Common myeloid progenitor, CD34-positive (primary cell): ENCODE results near the gene SHTN1. TPM values are rescaled to one million over a fixed set of nuclear protein-coding genes. Genes with fewer than 3 reads are reported as not detected.

Experiments
- CTCF ChIA-PET: fragments of 350-600 bp; sonication (Branson Sonifier 250); formaldehyde crosslinking; loops from one replicate; lab custom pipeline; 2021; ENCODE audit warnings: antibody characterized with exemption; lab: Charles Lee
- POLR2A ChIA-PET: fragments of 350-600 bp; sonication (Branson Sonifier 250); formaldehyde crosslinking; loops from one replicate; lab custom pipeline; 2021; ENCODE audit warnings: antibody characterized with exemption; lab: Charles Lee
- DNase-seq, 3 donors: peaks; one replicate each; pipeline versions ENCODE4 v3.0.0 to v3.0.0-alpha.2; 2013
- H3K27ac ChIP-seq, 2 experiments: 1 replicate in 1 of 2; 2 replicates in 1 of 2; pipeline ENCODE4 v1.7.0; 2013; ENCODE audit warnings: inconsistent platforms in 2 of 2, low read length in 2 of 2, mild to moderate bottlenecking in 2 of 2, low read depth in 1 of 2, moderate library complexity in 1 of 2; ENCODE audit not compliant: severe bottlenecking in 2 of 2, insufficient read depth in 1 of 2, poor library complexity in 1 of 2
- H3K27me3 ChIP-seq, 5 experiments: replicated peaks in 2 of 5; 1 replicate in 3 of 5; 2 replicates in 2 of 5; pipeline versions ENCODE4 v1.6.1 to v1.7.0; 2013; ENCODE audit warnings: low read length in 4 of 5, mild to moderate bottlenecking in 2 of 5, moderate library complexity in 2 of 5, inconsistent platforms in 1 of 5; ENCODE audit not compliant: insufficient read depth in 5 of 5, control insufficient read depth in 4 of 5
- H3K36me3 ChIP-seq, 4 experiments: 1 replicate in 2 of 4; 2 replicates in 2 of 4; pipeline versions ENCODE4 v1.6.1 to v1.7.0; 2013; ENCODE audit warnings: low read length in 3 of 4, control low read depth in 1 of 4, mild to moderate bottlenecking in 1 of 4; ENCODE audit not compliant: control insufficient read depth in 4 of 4, insufficient read depth in 4 of 4
- H3K4me1 ChIP-seq, 4 experiments: 1 replicate in 3 of 4; 2 replicates in 1 of 4; pipeline versions ENCODE4 v1.6.1 to v1.7.1; 2013; ENCODE audit warnings: low read length in 3 of 4, mild to moderate bottlenecking in 3 of 4, control low read depth in 1 of 4, inconsistent platforms in 1 of 4, moderate library complexity in 1 of 4; ENCODE audit not compliant: control insufficient read depth in 4 of 4, insufficient read depth in 4 of 4; ENCODE audit errors: control extremely low read depth in 1 of 4
- H3K4me3 ChIP-seq, 7 experiments: 1 replicate in 4 of 7; 2 replicates in 3 of 7; pipeline versions ENCODE4 v1.5.1 to v1.7.0; 2013; ENCODE audit warnings: mild to moderate bottlenecking in 7 of 7, low read length in 6 of 7, moderate library complexity in 6 of 7, inconsistent platforms in 2 of 7, low read depth in 2 of 7, control low read depth in 1 of 7; ENCODE audit not compliant: insufficient read depth in 4 of 7, control insufficient read depth in 1 of 7; ENCODE audit errors: extremely low read depth in 1 of 7
- H3K9me3 ChIP-seq, 5 experiments: 1 replicate in 4 of 5; 2 replicates in 1 of 5; pipeline versions ENCODE4 v1.6.1 to v1.7.1; 2013; ENCODE audit warnings: low read length in 4 of 5, mild to moderate bottlenecking in 2 of 5, inconsistent platforms in 1 of 5, low read depth in 1 of 5, moderate library complexity in 1 of 5; ENCODE audit not compliant: control insufficient read depth in 4 of 5, insufficient read depth in 2 of 5; ENCODE audit errors: control extremely low read depth in 1 of 5
- WGBS: methylation state at CpG from one replicate; pipeline ENCODE4 v1.1.5; 2013; ENCODE audit not compliant: insufficient coverage; 5-methylcytosine and 5-hydroxymethylcytosine counted together
- polyA plus RNA-seq: library from polyadenylated mRNA; unstranded; fragments of 120-200 nt; gene quantifications from one replicate; pipeline ENCODE4 v1.2.1, GENCODE V29; 2013

SHTN1 gene, protein sequence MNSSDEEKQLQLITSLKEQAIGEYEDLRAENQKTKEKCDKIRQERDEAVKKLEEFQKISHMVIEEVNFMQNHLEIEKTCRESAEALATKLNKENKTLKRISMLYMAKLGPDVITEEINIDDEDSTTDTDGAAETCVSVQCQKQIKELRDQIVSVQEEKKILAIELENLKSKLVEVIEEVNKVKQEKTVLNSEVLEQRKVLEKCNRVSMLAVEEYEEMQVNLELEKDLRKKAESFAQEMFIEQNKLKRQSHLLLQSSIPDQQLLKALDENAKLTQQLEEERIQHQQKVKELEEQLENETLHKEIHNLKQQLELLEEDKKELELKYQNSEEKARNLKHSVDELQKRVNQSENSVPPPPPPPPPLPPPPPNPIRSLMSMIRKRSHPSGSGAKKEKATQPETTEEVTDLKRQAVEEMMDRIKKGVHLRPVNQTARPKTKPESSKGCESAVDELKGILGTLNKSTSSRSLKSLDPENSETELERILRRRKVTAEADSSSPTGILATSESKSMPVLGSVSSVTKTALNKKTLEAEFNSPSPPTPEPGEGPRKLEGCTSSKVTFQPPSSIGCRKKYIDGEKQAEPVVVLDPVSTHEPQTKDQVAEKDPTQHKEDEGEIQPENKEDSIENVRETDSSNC
- 5.9 TPM for polyA plus RNA-seq

DNA sequence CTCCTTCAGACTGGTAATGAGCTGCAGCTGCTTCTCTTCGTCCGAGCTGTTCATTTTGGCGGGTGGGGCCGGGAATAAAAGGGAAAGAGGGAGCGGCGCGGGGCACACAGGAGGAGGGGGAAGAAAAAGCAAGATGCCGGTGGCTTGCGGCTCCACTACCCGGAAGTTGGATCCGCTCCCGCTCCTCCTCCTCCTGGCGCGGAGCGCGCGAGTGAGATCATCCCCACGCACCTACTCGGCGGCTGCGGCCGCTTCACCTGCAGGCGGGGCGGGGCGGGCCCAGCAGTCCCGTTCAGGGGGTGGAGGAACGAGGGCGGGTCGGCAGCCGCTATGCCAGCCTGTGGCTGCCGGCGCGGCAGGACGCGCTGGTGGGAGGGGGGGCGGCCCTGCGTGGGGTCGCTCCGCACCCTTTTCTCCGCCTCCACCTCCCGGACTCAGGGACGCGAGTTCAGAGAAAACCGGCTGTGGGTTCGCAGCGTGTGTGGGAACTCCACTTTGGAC, at the start of gene SHTN1:
TSS of gene SHTN1 (minus strand) at position 162 of the 501 bp plus-strand sequence. CDS start at position 54, 108 bp downstream.
- POLR2A ChIA-PET, result interaction anchor here (1.2 kb wide), 1 partner anchor 115 kb away, joined by 3 read pairs; no protein-coding TSS in a partner anchor
- no peak within 1 kb of the TSS for H3K27ac ChIP-seq
- peak; percentile 29 to 68 (median 53) for DNase-seq
- WGBS, result 0% methylated on average over 26 of the region's 46 CpGs
- H3K4me1 ChIP-seq, result peaks cover 0 to 18% (median 14%) of the 10 kb centered on the region in 4 experiments
- no peaks in the 10 kb centered on the region for H3K9me3 ChIP-seq
- peaks cover 0 to 10% (median 4%) of the 10 kb centered on the region in 5 experiments for H3K27me3 ChIP-seq
- peak within 1 kb of the TSS; percentile 69 to 84 (median 79) for H3K4me3 ChIP-seq
- H3K36me3 ChIP-seq, result no peaks in the 10 kb centered on the region
- CTCF ChIA-PET, result interaction anchor here (0.7 to 1.4 kb wide), 2 partner anchors 8 to 162 kb away, joined by 3 to 4 read pairs; no protein-coding TSS in a partner anchor

DNA sequence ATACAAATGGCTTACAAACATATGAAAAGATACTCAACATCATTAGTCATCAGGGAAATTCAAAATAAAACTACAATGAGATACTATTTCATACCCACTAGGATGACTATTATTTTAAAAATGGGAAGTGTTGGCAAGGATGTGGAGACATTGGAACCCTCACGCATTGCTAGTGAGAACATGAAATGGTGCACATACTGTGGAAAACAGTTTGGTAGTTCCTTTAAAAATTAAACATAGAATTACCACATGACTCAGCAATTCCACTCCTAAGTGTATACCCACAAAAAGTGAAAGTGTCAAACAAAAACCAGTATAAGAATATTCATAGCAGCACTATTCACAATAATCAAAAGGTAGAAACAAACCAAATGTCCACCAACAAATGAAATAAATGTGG, 48.5 kb upstream of the SHTN1 start:
- no peak for DNase-seq
- no peaks in the 10 kb centered on the region for H3K36me3 ChIP-seq
- H3K4me3 ChIP-seq, result no peak overlapping the region
- H3K4me1 ChIP-seq, result no peaks in the 10 kb centered on the region
- CTCF ChIA-PET, result no interaction called here
- POLR2A ChIA-PET, result interaction anchor here (0.5 kb wide), 1 partner anchor 73 kb away, joined by 3 read pairs; no protein-coding TSS in a partner anchor
- WGBS, result no CpG with 5 or more reads among the region's 1 CpG
- peaks cover 0 to 11% (median under 1%) of the 10 kb centered on the region in 5 experiments for H3K9me3 ChIP-seq
- H3K27ac ChIP-seq, result no peak overlapping the region
- H3K27me3 ChIP-seq, result peaks cover 0 to 6% (median 2%) of the 10 kb centered on the region in 5 experiments

- ChIA-PET POLR2A (no interaction called here), CTCF (no interaction called here)
- Histone ChIP-seq H3K4me3 (no peak overlapping the region), H3K36me3 (no peaks in the 10 kb centered on the region), H3K27me3 (no peaks in the 10 kb centered on the region), H3K27ac (no peak overlapping the region), H3K4me1 (no peaks in the 10 kb centered on the region), H3K9me3 (peaks cover 0 to 9% (median 1%) of the 10 kb centered on the region in 5 experiments)
- no CpG with 5 or more reads among the region's 2 CpGs for WGBS
- DNase-seq, result no peak
Measured at GRCh38 chr10:117047947-117048346, 43.0 kb upstream of the SHTN1 start.

DNA sequence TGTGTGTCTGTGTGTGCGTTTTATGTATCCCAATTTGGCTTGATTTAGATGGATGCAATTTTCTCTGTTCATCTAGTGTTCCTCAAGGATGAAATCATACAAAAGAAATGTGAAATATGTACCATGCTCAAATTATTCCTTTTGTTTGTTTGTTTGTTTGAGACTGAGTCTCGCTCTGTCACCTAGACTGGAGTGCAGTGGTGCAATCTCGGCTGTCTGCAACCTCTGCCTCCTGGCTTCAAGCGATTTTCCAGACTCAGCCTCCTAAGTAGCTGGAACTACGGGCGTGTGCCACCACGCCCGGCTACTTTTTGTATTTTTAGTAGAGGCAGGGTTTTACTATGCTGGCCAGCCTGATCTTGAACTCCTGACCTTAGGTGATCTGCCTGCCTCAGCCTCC, 11.3 kb upstream of the SHTN1 start:
- Histone ChIP-seq H3K27ac (no peak overlapping the region), H3K4me3 (no peak overlapping the region), H3K27me3 (no peaks in the 10 kb centered on the region), H3K9me3 (no peaks in the 10 kb centered on the region), H3K4me1 (no peaks in the 10 kb centered on the region), H3K36me3 (no peaks in the 10 kb centered on the region)
- POLR2A ChIA-PET, result no interaction called here
- CTCF ChIA-PET, result no interaction called here
- WGBS, result 100% methylated on average over 1 of the region's 8 CpGs
- no peak for DNase-seq

DNA sequence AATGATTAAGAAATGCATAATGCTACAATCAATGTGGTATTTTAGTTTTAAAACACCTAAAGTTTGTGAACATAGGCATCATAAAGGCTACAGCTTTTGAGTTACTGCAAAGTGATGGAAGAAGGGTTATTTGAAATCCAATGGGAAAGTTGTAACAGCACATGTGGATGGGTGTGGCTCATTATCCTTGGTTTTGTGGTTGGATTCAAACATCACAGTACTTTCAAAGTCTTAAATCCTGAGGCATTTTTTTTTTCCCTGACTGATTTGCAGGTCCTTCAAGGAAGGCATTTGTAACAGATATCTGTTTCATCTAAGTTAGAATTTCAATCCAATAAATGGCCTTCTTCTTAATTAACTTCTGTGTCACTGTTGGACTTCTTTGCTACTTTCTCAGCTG, 9.8 kb upstream of the SHTN1 start:
- H3K9me3 ChIP-seq, result no peaks in the 10 kb centered on the region
- no peak overlapping the region for H3K4me3 ChIP-seq
- POLR2A ChIA-PET, result no interaction called here
- H3K36me3 ChIP-seq, result no peaks in the 10 kb centered on the region
- peaks cover 0 to 2% (median 0%) of the 10 kb centered on the region in 5 experiments for H3K27me3 ChIP-seq
- CTCF ChIA-PET, result no interaction called here
- no peak for DNase-seq
- no peak overlapping the region for H3K27ac ChIP-seq
- no peaks in the 10 kb centered on the region for H3K4me1 ChIP-seq

- peak in 2 of 3 donors; percentile 19 to 28 for DNase-seq
Measured at GRCh38 chr10:117007080-117007479, 2.1 kb upstream of the SHTN1 start.

More at GRCh38 chr10:117007080-117007479, 2.1 kb upstream of the SHTN1 start:
- WGBS, result no CpG with 5 or more reads among the region's 3 CpGs
- H3K27ac ChIP-seq, result peak overlapping the region in 1 of 2 experiments; percentile 49
- ChIA-PET POLR2A (no interaction called here), CTCF (interaction anchor here (1.2 kb wide), 1 partner anchor 96 kb away, joined by 3 read pairs; no protein-coding TSS in a partner anchor)
- peaks cover 0 to 10% (median 4%) of the 10 kb centered on the region in 5 experiments for H3K27me3 ChIP-seq
- H3K36me3 ChIP-seq, result no peaks in the 10 kb centered on the region
- no peaks in the 10 kb centered on the region for H3K9me3 ChIP-seq
- H3K4me1 ChIP-seq, result peaks cover 0 to 18% (median 14%) of the 10 kb centered on the region in 4 experiments
- H3K4me3 ChIP-seq, result no peak overlapping the region
